ENCODE data around the gene DPEP3.

GRCh38 chr16:67995423-67995822 is 15.1 kb upstream of the DPEP3 start:
- TF ChIP-seq TAF1 (IDR thresholded peaks at IDR 0.05; ENCODE audit: borderline replicate concordance, insufficient read depth, low read length): no peak
- no peak for TF ChIP-seq POLR2AphosphoS5 (IDR thresholded peaks at IDR 0.05; ENCODE audit: low read depth, low read length)
